ENCODE data around the gene SUMO2.

The SUMO2 gene

DNA sequence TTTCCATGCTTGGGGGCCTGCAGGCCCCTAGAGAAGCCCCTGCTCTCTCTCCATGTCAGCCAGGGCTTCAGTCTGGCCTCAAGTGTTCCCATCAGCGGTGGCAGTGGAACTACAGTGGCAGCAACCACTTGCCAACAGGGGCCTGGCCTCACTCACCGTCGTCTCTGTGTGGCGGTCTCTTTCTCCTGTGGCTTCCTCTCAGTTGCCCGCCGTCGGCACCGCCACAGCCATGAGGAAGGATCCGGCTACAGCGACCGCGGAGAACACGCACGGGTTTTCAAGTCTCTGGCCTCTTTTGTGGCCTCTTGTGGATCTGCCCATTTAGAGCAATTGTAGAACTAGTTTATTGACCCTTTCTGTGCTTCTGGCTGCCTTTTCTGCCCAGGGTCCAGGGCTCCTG is 64.5 kb downstream of the SUMO2 start:
- no peak for DNase-seq (ENCODE audit: low spot score)

DNA sequence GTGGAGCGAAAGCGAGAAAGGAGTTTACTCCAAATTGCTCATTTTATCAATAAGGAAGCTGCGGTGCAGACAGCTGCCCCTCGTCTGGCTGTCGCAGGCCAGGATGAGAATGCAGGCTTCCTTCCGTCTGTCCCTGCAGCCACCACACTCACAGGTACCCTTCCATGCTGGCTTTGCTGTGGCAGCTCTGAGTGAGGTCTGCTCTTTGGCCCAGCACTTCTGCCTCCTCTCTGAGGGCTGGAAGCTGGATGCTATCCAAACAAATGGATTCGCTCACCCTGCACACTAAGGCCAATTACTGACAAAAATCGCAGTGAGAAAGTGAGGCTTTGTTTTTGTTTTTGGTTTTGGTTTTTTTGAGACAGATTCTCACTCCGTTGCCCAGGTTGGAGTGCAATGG is 66.0 kb downstream of the SUMO2 start:
- no peak for DNase-seq (ENCODE audit: low spot score)
